SK-N-SH (cell line): ENCODE results near the gene ALDOB. TPM values are rescaled to one million over a fixed set of nuclear protein-coding genes. Genes with fewer than 3 reads are reported as not detected.

ENCODE experiments used
- CTCF ChIA-PET: fragments of 300-600, 350-600 bp; formaldehyde crosslinking; extraction: SDS; loops from one replicate; lab custom pipeline; 2021; lab: Yijun Ruan, JAX
- POLR2A ChIA-PET: fragments of 350-600 bp; sonication (Branson Sonifier 250); formaldehyde crosslinking; extraction: SDS; loops from one replicate; lab custom pipeline; 2020; ENCODE audit warnings: antibody characterized with exemption, inconsistent platforms; lab: Yijun Ruan, JAX
- DNase-seq: peaks from one replicate; pipeline ENCODE4 v3.0.0; 2012
- H2AFZ ChIP-seq: fragments of 200-600 bp; sonication (generic); 2 replicates; pipeline ENCODE4 v1.8.1; 2016; ENCODE audit warnings: antibody characterized with exemption, mild to moderate bottlenecking, low read depth
- H3F3A ChIP-seq: fragments of 200-600 bp; sonication (generic); replicated peaks from 2 replicates; pipeline ENCODE3; 2016; ENCODE audit warnings: antibody characterized with exemption, mild to moderate bottlenecking; ENCODE audit not compliant: insufficient read depth
- H3K27ac ChIP-seq, 2 experiments: fragments of 200-500 bp in 1 of 2; fragments of 200-600 bp in 1 of 2; sonication (Bioruptor generic) in 1 of 2; sonication (generic), shearing (Covaris generic) in 1 of 2; 2 replicates each; pipeline versions ENCODE4 v1.5.1 to v1.6.1; 2014 to 2016; ENCODE audit warnings: low read depth in 2 of 2, inconsistent platforms in 1 of 2, low read length in 1 of 2, mild to moderate bottlenecking in 1 of 2, mixed read lengths in 1 of 2
- H3K27me3 ChIP-seq: fragments of 200-600 bp; sonication (generic), shearing (Covaris generic); 2 replicates; pipeline ENCODE4 v1.6.1; 2016; ENCODE audit warnings: mixed run types; ENCODE audit not compliant: insufficient read depth
- H3K36me3 ChIP-seq, 2 experiments: fragments of 200-500 bp in 1 of 2; fragments of 200-600 bp in 1 of 2; sonication (Bioruptor generic) in 1 of 2; sonication (generic) in 1 of 2; replicated peaks in 1 of 2; 2 replicates each; pipeline versions ENCODE3 to v1.5.1; 2014 to 2016; ENCODE audit warnings: low read length in 1 of 2, mild to moderate bottlenecking in 1 of 2; ENCODE audit not compliant: insufficient read depth in 2 of 2, control insufficient read depth in 1 of 2
- H3K4me1 ChIP-seq, 2 experiments: fragments of 200-500 bp in 1 of 2; fragments of 200-600 bp in 1 of 2; sonication (Bioruptor generic) in 1 of 2; sonication (generic), shearing (Covaris generic) in 1 of 2; 2 replicates each; pipeline versions ENCODE4 v1.5.1 to v1.6.1; 2014 to 2016; ENCODE audit warnings: low read depth in 1 of 2, low read length in 1 of 2, mixed run types in 1 of 2; ENCODE audit not compliant: insufficient read depth in 2 of 2, control insufficient read depth in 1 of 2
- H3K4me2 ChIP-seq: fragments of 200-600 bp; sonication (generic), shearing (Covaris generic); 2 replicates; pipeline ENCODE4 v1.6.1; 2017; ENCODE audit warnings: mixed run types
- H3K4me3 ChIP-seq, 2 experiments: fragments of 200-500 bp in 1 of 2; fragments of 200-600 bp in 1 of 2; sonication (Bioruptor generic) in 1 of 2; sonication (generic), shearing (Covaris generic) in 1 of 2; 2 replicates each; pipeline versions ENCODE4 v1.5.1 to v1.8.1; 2014 to 2016; ENCODE audit warnings: low read depth in 2 of 2, inconsistent platforms in 1 of 2, low read length in 1 of 2, mild to moderate bottlenecking in 1 of 2, mixed read lengths in 1 of 2, moderate library complexity in 1 of 2
- H3K79me2 ChIP-seq: fragments of 200-600 bp; sonication (generic); 2 replicates; pipeline ENCODE4 v1.8.1; 2017; ENCODE audit warnings: mild to moderate bottlenecking; ENCODE audit not compliant: insufficient read depth
- H3K9ac ChIP-seq: fragments of 200-600 bp; sonication (generic); 2 replicates; pipeline ENCODE4 v1.6.1; 2017; ENCODE audit warnings: mixed run types
- H3K9me2 ChIP-seq: fragments of 200-600 bp; sonication (generic); 2 replicates; pipeline ENCODE4 v1.6.1; 2017; ENCODE audit warnings: mixed run types
- H3K9me3 ChIP-seq: fragments of 200-600 bp; sonication (generic); 2 replicates; pipeline ENCODE4 v1.6.1; 2017; ENCODE audit warnings: mixed run types, mild to moderate bottlenecking, moderate library complexity
- H4K20me1 ChIP-seq: fragments of 200-600 bp; sonication (generic); 2 replicates; pipeline ENCODE4 v1.6.1; 2017; ENCODE audit warnings: mild to moderate bottlenecking, mixed run types; ENCODE audit not compliant: insufficient read depth
- CHD2 ChIP-seq: fragments of 150-350 bp; IDR thresholded peaks from 2 replicates; pipeline ENCODE4 v1.6.1; 2018; ENCODE audit warnings: low read length; ENCODE audit not compliant: partially characterized antibody
- EP300 ChIP-seq, 2 experiments: IDR thresholded peaks; 2 replicates each; pipeline versions ENCODE4 v1.4.0 to v1.6.1; 2012; ENCODE audit warnings: borderline replicate concordance in 1 of 2, low read depth in 1 of 2, low read length in 1 of 2
- FOSL2 ChIP-seq: IDR thresholded peaks from 2 replicates; pipeline ENCODE4 v1.4.0; 2012; ENCODE audit warnings: low read depth, mild to moderate bottlenecking, moderate library complexity, borderline replicate concordance
- FOXM1 ChIP-seq: IDR thresholded peaks from 2 replicates; pipeline ENCODE4 v1.4.0; 2012; ENCODE audit warnings: low read depth, mild to moderate bottlenecking
- GABPA ChIP-seq: IDR thresholded peaks from 2 replicates; pipeline ENCODE4 v1.4.0; 2012; ENCODE audit warnings: low read depth, mild to moderate bottlenecking
- IRF3 ChIP-seq: fragments of 150-350 bp; IDR thresholded peaks from 2 replicates; pipeline ENCODE4 v1.6.1; 2016; ENCODE audit warnings: mild to moderate bottlenecking, low read depth, low read length
- NFIC ChIP-seq: IDR thresholded peaks from 2 replicates; pipeline ENCODE4 v1.4.0; 2012; ENCODE audit warnings: borderline replicate concordance
- PBX3 ChIP-seq: IDR thresholded peaks from 2 replicates; pipeline ENCODE4; 2012
- RAD21 ChIP-seq: IDR thresholded peaks from 2 replicates; pipeline ENCODE4 v1.6.1; 2012; ENCODE audit warnings: mild to moderate bottlenecking, low read length
- SIN3A ChIP-seq: IDR thresholded peaks from 2 replicates; pipeline ENCODE4 v1.6.1; 2012; ENCODE audit warnings: low read depth, mild to moderate bottlenecking, low read length, moderate library complexity, borderline replicate concordance
- TCF12 ChIP-seq: IDR thresholded peaks from 2 replicates; pipeline ENCODE4 v1.4.0; 2012
- USF1 ChIP-seq: IDR thresholded peaks from 2 replicates; pipeline ENCODE4 v1.4.0; 2012; ENCODE audit warnings: low read depth, borderline replicate concordance
- USF2 ChIP-seq: fragments of 150-350 bp; IDR thresholded peaks from 2 replicates; pipeline ENCODE4 v1.6.1; 2017; ENCODE audit warnings: antibody characterized with exemption, low read length, low read depth, borderline replicate concordance
- WGBS: methylation state at CpG from one replicate; pipeline ENCODE4 v1.1.6; 2017; ENCODE audit warnings: low lambda C conversion rate; 5-methylcytosine and 5-hydroxymethylcytosine counted together
- polyA plus RNA-seq, 3 experiments: library from polyadenylated mRNA; depleted of rRNA; stranded (reverse); fragments of >200 nt; gene quantifications; 2 replicates each; pipeline ENCODE4 v1.2.3, GENCODE V29; 2012

Gene ALDOB
- polyA plus RNA-seq, 1 of the 3 experiments (the other 2 are of a cell fraction): not detected

GRCh38 chr9:101472891-101473290, 37.3 kb upstream of the ALDOB start (continued):
- no peak for TF ChIP-seq PBX3
- no peak for TF ChIP-seq EP300 (IDR thresholded peaks at IDR 0.05; ENCODE audit: borderline replicate concordance in 1 of 2, low read depth in 1 of 2, low read length in 1 of 2)
- no peak for TF ChIP-seq CHD2

GRCh38 chr9:101470929-101471328, 35.4 kb upstream of the ALDOB start:
- Histone ChIP-seq H3F3A (no peaks in the 10 kb centered on the region), H3K9me2 (no peaks in the 10 kb centered on the region), H4K20me1 (no peaks in the 10 kb centered on the region), H3K4me3 (no peak overlapping the region), H3K27me3 (no peaks in the 10 kb centered on the region), H3K36me3 (peaks cover 5 to 23% of the 10 kb centered on the region in 2 experiments), H3K4me1 (peaks cover 0 to 6% of the 10 kb centered on the region in 2 experiments; a peak in 2 of 4 replicates), H3K79me2 (no peaks in the 10 kb centered on the region), H3K9me3 (no peaks in the 10 kb centered on the region), H3K4me2 (no peak overlapping the region), H3K27ac (no peak overlapping the region), H2AFZ (no peak overlapping the region), H3K9ac (no peak overlapping the region)
- no peak for TF ChIP-seq USF2
- no peak for TF ChIP-seq PBX3
- TF ChIP-seq NFIC: no peak
- no peak for TF ChIP-seq GABPA
- TF ChIP-seq IRF3: no peak
- TF ChIP-seq FOSL2: no peak
- no peak for TF ChIP-seq TCF12
- TF ChIP-seq USF1: no peak
- TF ChIP-seq RAD21: no peak
- no peak for TF ChIP-seq SIN3A
- no peak for TF ChIP-seq FOXM1
- WGBS: 37% methylated on average over 3 of the region's 3 CpGs
- no peak for DNase-seq
- ChIA-PET CTCF (interaction anchor here (1.4 to 9.8 kb wide), 4 partner anchors 12 to 59 kb away, joined by 5 to 97 read pairs (median 26); a partner anchor contains a TSS), POLR2A (interaction anchor here (1.0 kb wide), 1 partner anchor 63 kb away, joined by 3 read pairs; the partner anchor contains the start of gene RNF20)
